SK-N-SH (cell line): ENCODE measurements around the gene CA9. TPM values are rescaled to one million over a fixed set of nuclear protein-coding genes. Genes with fewer than 3 reads are reported as not detected.

Experiments used
- CTCF ChIA-PET: fragments of 300-600, 350-600 bp; formaldehyde crosslinking; extraction: SDS; loops from one replicate; lab custom pipeline; 2021; lab: Yijun Ruan, JAX
- POLR2A ChIA-PET: fragments of 350-600 bp; sonication (Branson Sonifier 250); formaldehyde crosslinking; extraction: SDS; loops from one replicate; lab custom pipeline; 2020; ENCODE audit warnings: antibody characterized with exemption, inconsistent platforms; lab: Yijun Ruan, JAX
- DNase-seq: peaks from one replicate; pipeline ENCODE4 v3.0.0; 2012
- H2AFZ ChIP-seq: fragments of 200-600 bp; sonication (generic); 2 replicates; pipeline ENCODE4 v1.8.1; 2016; ENCODE audit warnings: antibody characterized with exemption, mild to moderate bottlenecking, low read depth
- H3F3A ChIP-seq: fragments of 200-600 bp; sonication (generic); replicated peaks from 2 replicates; pipeline ENCODE3; 2016; ENCODE audit warnings: antibody characterized with exemption, mild to moderate bottlenecking; ENCODE audit not compliant: insufficient read depth
- H3K27ac ChIP-seq, 2 experiments: fragments of 200-500 bp in 1 of 2; fragments of 200-600 bp in 1 of 2; sonication (Bioruptor generic) in 1 of 2; sonication (generic), shearing (Covaris generic) in 1 of 2; 2 replicates each; pipeline versions ENCODE4 v1.5.1 to v1.6.1; 2014 to 2016; ENCODE audit warnings: low read depth in 2 of 2, inconsistent platforms in 1 of 2, low read length in 1 of 2, mild to moderate bottlenecking in 1 of 2, mixed read lengths in 1 of 2
- H3K27me3 ChIP-seq: fragments of 200-600 bp; sonication (generic), shearing (Covaris generic); 2 replicates; pipeline ENCODE4 v1.6.1; 2016; ENCODE audit warnings: mixed run types; ENCODE audit not compliant: insufficient read depth
- H3K36me3 ChIP-seq, 2 experiments: fragments of 200-500 bp in 1 of 2; fragments of 200-600 bp in 1 of 2; sonication (Bioruptor generic) in 1 of 2; sonication (generic) in 1 of 2; replicated peaks in 1 of 2; 2 replicates each; pipeline versions ENCODE3 to v1.5.1; 2014 to 2016; ENCODE audit warnings: low read length in 1 of 2, mild to moderate bottlenecking in 1 of 2; ENCODE audit not compliant: insufficient read depth in 2 of 2, control insufficient read depth in 1 of 2
- H3K4me1 ChIP-seq, 2 experiments: fragments of 200-500 bp in 1 of 2; fragments of 200-600 bp in 1 of 2; sonication (Bioruptor generic) in 1 of 2; sonication (generic), shearing (Covaris generic) in 1 of 2; 2 replicates each; pipeline versions ENCODE4 v1.5.1 to v1.6.1; 2014 to 2016; ENCODE audit warnings: low read depth in 1 of 2, low read length in 1 of 2, mixed run types in 1 of 2; ENCODE audit not compliant: insufficient read depth in 2 of 2, control insufficient read depth in 1 of 2
- H3K4me2 ChIP-seq: fragments of 200-600 bp; sonication (generic), shearing (Covaris generic); 2 replicates; pipeline ENCODE4 v1.6.1; 2017; ENCODE audit warnings: mixed run types
- H3K4me3 ChIP-seq, 2 experiments: fragments of 200-500 bp in 1 of 2; fragments of 200-600 bp in 1 of 2; sonication (Bioruptor generic) in 1 of 2; sonication (generic), shearing (Covaris generic) in 1 of 2; 2 replicates each; pipeline versions ENCODE4 v1.5.1 to v1.8.1; 2014 to 2016; ENCODE audit warnings: low read depth in 2 of 2, inconsistent platforms in 1 of 2, low read length in 1 of 2, mild to moderate bottlenecking in 1 of 2, mixed read lengths in 1 of 2, moderate library complexity in 1 of 2
- H3K79me2 ChIP-seq: fragments of 200-600 bp; sonication (generic); 2 replicates; pipeline ENCODE4 v1.8.1; 2017; ENCODE audit warnings: mild to moderate bottlenecking; ENCODE audit not compliant: insufficient read depth
- H3K9ac ChIP-seq: fragments of 200-600 bp; sonication (generic); 2 replicates; pipeline ENCODE4 v1.6.1; 2017; ENCODE audit warnings: mixed run types
- H3K9me2 ChIP-seq: fragments of 200-600 bp; sonication (generic); 2 replicates; pipeline ENCODE4 v1.6.1; 2017; ENCODE audit warnings: mixed run types
- H3K9me3 ChIP-seq: fragments of 200-600 bp; sonication (generic); 2 replicates; pipeline ENCODE4 v1.6.1; 2017; ENCODE audit warnings: mixed run types, mild to moderate bottlenecking, moderate library complexity
- H4K20me1 ChIP-seq: fragments of 200-600 bp; sonication (generic); 2 replicates; pipeline ENCODE4 v1.6.1; 2017; ENCODE audit warnings: mild to moderate bottlenecking, mixed run types; ENCODE audit not compliant: insufficient read depth
- CHD2 ChIP-seq: fragments of 150-350 bp; IDR thresholded peaks from 2 replicates; pipeline ENCODE4 v1.6.1; 2018; ENCODE audit warnings: low read length; ENCODE audit not compliant: partially characterized antibody
- ELF1 ChIP-seq: IDR thresholded peaks from 2 replicates; pipeline ENCODE4 v1.4.0; 2012
- FOSL2 ChIP-seq: IDR thresholded peaks from 2 replicates; pipeline ENCODE4 v1.4.0; 2012; ENCODE audit warnings: low read depth, mild to moderate bottlenecking, moderate library complexity, borderline replicate concordance
- FOXJ3 ChIP-seq: sonication (generic); formaldehyde crosslinking; IDR thresholded peaks from 2 replicates; pipeline ENCODE4 v1.5.1; 2020; ENCODE audit warnings: mild to moderate bottlenecking, missing genetic modification reagents
- FOXM1 ChIP-seq: IDR thresholded peaks from 2 replicates; pipeline ENCODE4 v1.4.0; 2012; ENCODE audit warnings: low read depth, mild to moderate bottlenecking
- JUND ChIP-seq: IDR thresholded peaks from 2 replicates; pipeline ENCODE4 v1.4.0; 2012
- MEF2A ChIP-seq: IDR thresholded peaks from 2 replicates; pipeline ENCODE4 v1.4.0; 2012; ENCODE audit warnings: low read depth, borderline replicate concordance
- MXI1 ChIP-seq: IDR thresholded peaks from 2 replicates; pipeline ENCODE4 v1.6.1; 2012; ENCODE audit warnings: mild to moderate bottlenecking, low read depth, low read length, improper control_type of control experiment
- NFIC ChIP-seq: IDR thresholded peaks from 2 replicates; pipeline ENCODE4 v1.4.0; 2012; ENCODE audit warnings: borderline replicate concordance
- RAD21 ChIP-seq: IDR thresholded peaks from 2 replicates; pipeline ENCODE4 v1.6.1; 2012; ENCODE audit warnings: mild to moderate bottlenecking, low read length
- RCOR1 ChIP-seq: fragments of 150-350 bp; IDR thresholded peaks from 2 replicates; pipeline ENCODE4 v1.6.1; 2017; ENCODE audit warnings: antibody characterized with exemption, low read length
- RFX5 ChIP-seq: IDR thresholded peaks from 2 replicates; pipeline ENCODE4 v1.6.1; 2012; ENCODE audit warnings: mild to moderate bottlenecking, improper control_type of control experiment, low read length
- RXRA ChIP-seq: IDR thresholded peaks from 2 replicates; pipeline ENCODE4 v1.4.0; 2012; ENCODE audit warnings: low read depth, mild to moderate bottlenecking, borderline replicate concordance
- WGBS: methylation state at CpG from one replicate; pipeline ENCODE4 v1.1.6; 2017; ENCODE audit warnings: low lambda C conversion rate; 5-methylcytosine and 5-hydroxymethylcytosine counted together
- polyA plus RNA-seq, 3 experiments: library from polyadenylated mRNA; depleted of rRNA; stranded (reverse); fragments of >200 nt; gene quantifications; 2 replicates each; pipeline ENCODE4 v1.2.3, GENCODE V29; 2012
- TF ChIP-seq, protein P1 (sequence below): IDR thresholded peaks from 2 replicates; pipeline ENCODE4 v1.4.0; 2012; ENCODE audit warnings: low read depth, borderline replicate concordance
- TF ChIP-seq, protein P2 (sequence below): fragments of 200-600 bp; sonication (generic); IDR thresholded peaks from 2 replicates; pipeline ENCODE4 v1.6.1; 2017; ENCODE audit warnings: antibody characterized with exemption, mild to moderate bottlenecking, moderate library complexity
- TF ChIP-seq, protein P3 (sequence below): IDR thresholded peaks from 2 replicates; pipeline ENCODE4; 2012
- TF ChIP-seq, protein P4 (sequence below): fragments of 150-350 bp; IDR thresholded peaks from 2 replicates; pipeline ENCODE4 v1.6.1; 2017; ENCODE audit warnings: antibody characterized with exemption, low read length, low read depth, borderline replicate concordance

The CA9 gene
- polyA plus RNA-seq, 1 of the 3 experiments (the other 2 are of a cell fraction): 1.4 TPM

DNA sequence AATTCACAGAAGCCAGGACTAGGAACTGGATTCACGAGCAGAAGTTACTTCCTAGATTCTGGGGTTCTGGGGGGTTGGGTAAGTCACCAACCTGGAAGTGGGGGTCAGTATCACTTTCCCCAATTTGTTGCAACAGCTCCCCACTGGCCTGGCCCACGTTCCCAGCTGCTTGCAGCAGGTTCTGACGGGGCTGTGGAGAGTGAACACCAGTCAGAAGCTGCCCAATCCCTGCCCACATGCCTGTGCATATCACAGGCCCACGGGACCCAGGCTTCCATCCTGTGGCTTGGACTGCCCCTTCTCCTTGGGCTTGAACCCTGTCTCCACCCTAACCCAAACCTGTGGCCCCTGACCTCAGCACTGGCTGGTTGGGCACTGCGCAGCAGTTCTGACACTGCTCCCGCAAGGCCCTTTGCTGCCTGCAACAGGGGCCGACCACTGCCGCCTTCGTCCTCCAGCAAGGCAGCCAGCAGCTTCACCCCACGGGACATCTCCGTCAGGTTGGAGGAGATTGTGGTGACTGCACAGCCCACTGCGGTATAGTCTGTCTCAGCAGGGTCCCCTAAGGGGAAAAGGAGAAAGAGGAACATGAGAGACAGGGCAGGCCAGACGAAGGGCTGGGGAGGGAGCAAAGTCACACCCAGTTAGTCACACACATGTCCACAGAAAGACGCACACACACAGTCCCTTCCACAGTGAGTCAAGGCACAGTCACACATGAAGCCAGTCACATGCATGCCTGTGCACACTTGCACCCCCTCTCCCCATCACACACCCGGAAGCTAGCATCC is 45.2 kb downstream of the CA9 start:
- H3K36me3 ChIP-seq: peaks cover 74 to 97% of the 10 kb centered on the region in 2 experiments
- no peaks in the 10 kb centered on the region for H4K20me1 ChIP-seq
- DNase-seq: no peak
- no peak overlapping the region for H2AFZ ChIP-seq
- no peaks in the 10 kb centered on the region for H3K9me3 ChIP-seq
- no peak overlapping the region for H3K27ac ChIP-seq
- no peaks in the 10 kb centered on the region for H3K27me3 ChIP-seq
- TF ChIP-seq CHD2: no peak
- TF ChIP-seq, protein P1, sequence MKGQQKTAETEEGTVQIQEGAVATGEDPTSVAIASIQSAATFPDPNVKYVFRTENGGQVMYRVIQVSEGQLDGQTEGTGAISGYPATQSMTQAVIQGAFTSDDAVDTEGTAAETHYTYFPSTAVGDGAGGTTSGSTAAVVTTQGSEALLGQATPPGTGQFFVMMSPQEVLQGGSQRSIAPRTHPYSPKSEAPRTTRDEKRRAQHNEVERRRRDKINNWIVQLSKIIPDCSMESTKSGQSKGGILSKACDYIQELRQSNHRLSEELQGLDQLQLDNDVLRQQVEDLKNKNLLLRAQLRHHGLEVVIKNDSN: no peak
- TF ChIP-seq RFX5: no peak
- no peak for TF ChIP-seq RCOR1
- TF ChIP-seq RAD21: no peak
- no peak for TF ChIP-seq FOXM1
- no peak for TF ChIP-seq JUND
- TF ChIP-seq RXRA: no peak
- TF ChIP-seq, protein P2, sequence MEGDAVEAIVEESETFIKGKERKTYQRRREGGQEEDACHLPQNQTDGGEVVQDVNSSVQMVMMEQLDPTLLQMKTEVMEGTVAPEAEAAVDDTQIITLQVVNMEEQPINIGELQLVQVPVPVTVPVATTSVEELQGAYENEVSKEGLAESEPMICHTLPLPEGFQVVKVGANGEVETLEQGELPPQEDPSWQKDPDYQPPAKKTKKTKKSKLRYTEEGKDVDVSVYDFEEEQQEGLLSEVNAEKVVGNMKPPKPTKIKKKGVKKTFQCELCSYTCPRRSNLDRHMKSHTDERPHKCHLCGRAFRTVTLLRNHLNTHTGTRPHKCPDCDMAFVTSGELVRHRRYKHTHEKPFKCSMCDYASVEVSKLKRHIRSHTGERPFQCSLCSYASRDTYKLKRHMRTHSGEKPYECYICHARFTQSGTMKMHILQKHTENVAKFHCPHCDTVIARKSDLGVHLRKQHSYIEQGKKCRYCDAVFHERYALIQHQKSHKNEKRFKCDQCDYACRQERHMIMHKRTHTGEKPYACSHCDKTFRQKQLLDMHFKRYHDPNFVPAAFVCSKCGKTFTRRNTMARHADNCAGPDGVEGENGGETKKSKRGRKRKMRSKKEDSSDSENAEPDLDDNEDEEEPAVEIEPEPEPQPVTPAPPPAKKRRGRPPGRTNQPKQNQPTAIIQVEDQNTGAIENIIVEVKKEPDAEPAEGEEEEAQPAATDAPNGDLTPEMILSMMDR: no peak
- TF ChIP-seq, protein P3, sequence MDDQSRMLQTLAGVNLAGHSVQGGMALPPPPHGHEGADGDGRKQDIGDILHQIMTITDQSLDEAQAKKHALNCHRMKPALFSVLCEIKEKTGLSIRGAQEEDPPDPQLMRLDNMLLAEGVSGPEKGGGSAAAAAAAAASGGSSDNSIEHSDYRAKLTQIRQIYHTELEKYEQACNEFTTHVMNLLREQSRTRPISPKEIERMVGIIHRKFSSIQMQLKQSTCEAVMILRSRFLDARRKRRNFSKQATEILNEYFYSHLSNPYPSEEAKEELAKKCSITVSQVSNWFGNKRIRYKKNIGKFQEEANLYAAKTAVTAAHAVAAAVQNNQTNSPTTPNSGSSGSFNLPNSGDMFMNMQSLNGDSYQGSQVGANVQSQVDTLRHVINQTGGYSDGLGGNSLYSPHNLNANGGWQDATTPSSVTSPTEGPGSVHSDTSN: no peak
- TF ChIP-seq MEF2A: no peak
- TF ChIP-seq FOSL2: no peak
- TF ChIP-seq NFIC: no peak
- no peak for TF ChIP-seq FOXJ3
- TF ChIP-seq, protein P4, sequence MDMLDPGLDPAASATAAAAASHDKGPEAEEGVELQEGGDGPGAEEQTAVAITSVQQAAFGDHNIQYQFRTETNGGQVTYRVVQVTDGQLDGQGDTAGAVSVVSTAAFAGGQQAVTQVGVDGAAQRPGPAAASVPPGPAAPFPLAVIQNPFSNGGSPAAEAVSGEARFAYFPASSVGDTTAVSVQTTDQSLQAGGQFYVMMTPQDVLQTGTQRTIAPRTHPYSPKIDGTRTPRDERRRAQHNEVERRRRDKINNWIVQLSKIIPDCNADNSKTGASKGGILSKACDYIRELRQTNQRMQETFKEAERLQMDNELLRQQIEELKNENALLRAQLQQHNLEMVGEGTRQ: no peak
- no peak for TF ChIP-seq ELF1
- no peak for TF ChIP-seq MXI1
- H3K4me3 ChIP-seq: no peak overlapping the region
- no peak overlapping the region for H3K4me2 ChIP-seq
- H3K9me2 ChIP-seq: no peaks in the 10 kb centered on the region
- H3K79me2 ChIP-seq: peaks cover 14% of the 10 kb centered on the region
- no peak overlapping the region for H3K9ac ChIP-seq
- ChIA-PET POLR2A (interaction anchor here (1.2 kb wide), 1 partner anchor 20 kb away, joined by 3 read pairs; no protein-coding TSS in a partner anchor), CTCF (interaction anchor here (10.5 to 19.9 kb wide), 2 partner anchors 11 to 23 kb away, joined by 68 to 183 read pairs; partner anchors contain the start of genes CREB3 and TLN1)
- H3K4me1 ChIP-seq: no peaks in the 10 kb centered on the region
- 97% methylated on average over 13 of the region's 15 CpGs for WGBS
- H3F3A ChIP-seq: no peaks in the 10 kb centered on the region
